ENCODE measurements around the gene GIGYF1.
"Not testable (repeated sequence)": the region's sequence is repeated elsewhere in the genome, so short reads cannot be mapped to it uniquely, and the experiment has no call there.

GIGYF1 gene

GRCh38 chr7:100694098-100694745, at the start of gene GIGYF1:
Gene GIGYF1 (minus strand): TSS chr7:100694250. CDS start chr7:100688238, 6,012 bp downstream.
- DNase-seq = peak; percentile 50 to 81 (median 66)

- DNase-seq = no peak
These were observed 45.9 kb upstream of the GIGYF1 start for GRCh38 chr7:100739934-100740333.

- DNase-seq = no peak
These were observed 42.6 kb upstream of the GIGYF1 start for GRCh38 chr7:100736671-100737070.

- DNase-seq = no peak
These were observed 41.7 kb upstream of the GIGYF1 start for GRCh38 chr7:100735730-100736129.

GRCh38 chr7:100731937-100732636, 38.0 kb upstream of the GIGYF1 start:
- no peak for DNase-seq

- DNase-seq = no peak
These were observed 36.2 kb upstream of the GIGYF1 start for GRCh38 chr7:100730136-100730800.

GRCh38 chr7:100728196-100728595, 34.1 kb upstream of the GIGYF1 start:
- no peak for DNase-seq

- DNase-seq = no peak
These were observed 33.1 kb upstream of the GIGYF1 start for GRCh38 chr7:100726996-100727761.

GRCh38 chr7:100724364-100724763, 30.3 kb upstream of the GIGYF1 start:
- DNase-seq = not testable (repeated sequence)

- DNase-seq = no peak
These were observed 29.8 kb upstream of the GIGYF1 start for GRCh38 chr7:100723732-100724275.

GRCh38 chr7:100722480-100723212, 28.6 kb upstream of the GIGYF1 start:
- no peak for DNase-seq

GRCh38 chr7:100721505-100721812, 27.4 kb upstream of the GIGYF1 start:
- no peak for DNase-seq

- no peak for DNase-seq
These were observed 26.8 kb upstream of the GIGYF1 start for GRCh38 chr7:100720671-100721504.

GRCh38 chr7:100720279-100720670, 26.2 kb upstream of the GIGYF1 start, which contains the start of gene EPO:
Gene EPO (plus strand): TSS chr7:100720468. CDS start chr7:100720981, 513 bp downstream.
- no peak for DNase-seq

GRCh38 chr7:100719523-100720278, 25.7 kb upstream of the GIGYF1 start:
- no peak for DNase-seq

- DNase-seq = not testable (repeated sequence)
These were observed 23.0 kb upstream of the GIGYF1 start for GRCh38 chr7:100717073-100717472.

GRCh38 chr7:100714725-100715124, 20.7 kb upstream of the GIGYF1 start:
- no peak for DNase-seq

- no peak for DNase-seq
These were observed 17.3 kb upstream of the GIGYF1 start for GRCh38 chr7:100711369-100711768.

GRCh38 chr7:100710452-100710851, 16.4 kb upstream of the GIGYF1 start:
- DNase-seq = no peak

GRCh38 chr7:100708395-100708794, 14.3 kb upstream of the GIGYF1 start:
- DNase-seq = no peak

Data from stimulated activated naive CD4-positive, alpha-beta T cell (primary cell).